ENCODE measurements around the gene CD86. TPM values are rescaled to one million over a fixed set of nuclear protein-coding genes. Genes with fewer than 3 reads are reported as not detected.

CD86 gene
- total RNA-seq, 1 experiment from 2014 or later, result not detected

GRCh38 chr3:122021811-122022401, 33.3 kb upstream of the CD86 start, which contains the start of gene ILDR1:
Gene ILDR1, minus strand, starts transcription at chr3:122022247. Its CDS starts 170 bp downstream, at chr3:122022077.
- TF ChIP-seq EGR1 (IDR thresholded peaks at IDR 0.05; ENCODE audit: low read depth) (peak; percentile 88), MAX (IDR thresholded peaks at IDR 0.05) (peak; percentile 61), EZH2phosphoT487 (IDR thresholded peaks at IDR 0.05; ENCODE audit: borderline replicate concordance) (no peak), ZFX (IDR thresholded peaks at IDR 0.05) (peak; percentile 41), POLR2AphosphoS5 (IDR thresholded peaks at IDR 0.05; ENCODE audit: low read depth, low read length) (peak; percentile 73), SP1 (IDR thresholded peaks at IDR 0.05; ENCODE audit: low read depth) (0 out of 2 replicates have a peak, but pooled peaks have one; percentile 15), TCF7L2 (IDR thresholded peaks at IDR 0.05; ENCODE audit: borderline replicate concordance, extremely low read depth, insufficient read depth, insufficient read length) (no peak), EZH2 (IDR thresholded peaks at IDR 0.05) (no peak), JUND (IDR thresholded peaks at IDR 0.05) (no peak)
- ATAC-seq (peak; percentile 98), DNase-seq (ENCODE audit: low read depth, low spot score) (peak; percentile 26)
- Histone ChIP-seq H3K4me3 (replicated peaks in 1 of 2; ENCODE audit: low read depth in 1 of 2, low read length in 2 of 2) (peak within 1 kb of the TSS; percentile 58 to 68), H3K4me1 (ENCODE audit: control insufficient read depth in 1 of 2, insufficient read depth in 2 of 2, low read length in 2 of 2) (peaks cover 0 to 14% of the 10 kb centered on the region in 2 experiments; a peak in 2 of 4 replicates), H3K36me3 (ENCODE audit: control insufficient read depth in 1 of 2, insufficient read depth in 2 of 2, low read length in 2 of 2) (no peaks in the 10 kb centered on the region), H3K4me2 (ENCODE audit: low read length) (peak within 1 kb of the TSS; percentile 95), H3K9me2 (ENCODE audit: insufficient read depth) (no peaks in the 10 kb centered on the region), H2AFZ (ENCODE audit: low read depth, low read length, poor library complexity, severe bottlenecking) (peak within 1 kb of the TSS; percentile 98), H3K79me2 (ENCODE audit: insufficient read depth, low read length) (no peaks in the 10 kb centered on the region), H3K9me3 (ENCODE audit: control insufficient read depth in 1 of 2, insufficient read depth in 1 of 2, low read depth in 1 of 2, low read length in 2 of 2) (no peaks in the 10 kb centered on the region), H3K27me3 (ENCODE audit: insufficient read depth, low read length) (no peaks in the 10 kb centered on the region), H4K20me1 (ENCODE audit: insufficient read depth) (no peaks in the 10 kb centered on the region), H3K27ac (ENCODE audit: low read depth, low read length) (peak within 1 kb of the TSS; percentile 46; the same call in 1 of the 2 replicates), H3K9ac (ENCODE audit: low read length) (peak within 1 kb of the TSS; percentile 49)
- intact Hi-C loops (cut with micrococcal nuclease), result no loop called here
- ChIA-PET RAD21 (ENCODE audit: low non-redundant PET in 1 of 2, low total read pairs in 2 of 2, uncharacterized antibody in 2 of 2, unreplicated experiment in 2 of 2) (no interaction called here), POLR2A (interaction anchor here (1.1 kb wide), 1 partner anchor 9 kb away, joined by 3 read pairs; no protein-coding TSS in a partner anchor), CTCF (no interaction called here)
- BruUV-seq (replicated peaks), result no TSS peak

DNA sequence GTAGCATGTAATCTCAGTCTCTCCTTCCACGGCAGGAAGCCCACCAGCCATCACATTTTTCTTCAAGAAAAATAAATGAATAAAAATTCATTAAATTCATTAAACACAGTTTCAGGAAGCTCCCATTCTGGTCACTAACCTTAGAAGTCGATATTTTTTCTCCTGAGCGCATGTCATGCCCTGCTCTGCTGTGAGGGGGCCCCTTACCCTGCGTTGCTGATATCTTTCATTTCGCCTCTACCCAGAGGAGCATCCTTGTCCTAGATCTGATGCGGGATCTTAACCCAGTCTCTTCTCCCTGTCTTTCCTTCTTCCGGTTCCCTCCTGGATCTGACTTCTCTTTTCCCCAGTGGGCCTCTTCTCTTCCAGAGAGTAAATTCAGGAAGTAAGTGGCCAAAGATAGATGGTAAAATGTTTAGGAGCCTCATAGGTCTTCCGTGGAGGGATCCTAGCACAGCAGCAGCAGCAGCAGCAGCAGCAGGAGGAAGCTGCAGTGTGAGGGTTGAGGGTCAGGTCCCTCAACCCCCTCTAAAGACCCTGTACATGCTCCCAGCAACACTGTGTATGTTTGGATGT, 31.7 kb upstream of the CD86 start:
- CTCF ChIA-PET, result interaction anchor here (0.5 kb wide), 1 partner anchor 236 kb away, joined by 3 read pairs; no protein-coding TSS in a partner anchor
- H2AFZ ChIP-seq (ENCODE audit: low read depth, low read length, poor library complexity, severe bottlenecking), result peak overlapping the region; percentile 69
- H3K9me3 ChIP-seq (ENCODE audit: control insufficient read depth in 1 of 2, insufficient read depth in 1 of 2, low read depth in 1 of 2, low read length in 2 of 2), result no peaks in the 10 kb centered on the region
- ATAC-seq (no peak), DNase-seq (ENCODE audit: low read depth, low spot score) (no peak)
- TF ChIP-seq ZFX (IDR thresholded peaks at IDR 0.05), result no peak
- TF ChIP-seq CTCF (IDR thresholded peaks at IDR 0.05 in 2 of 3, conservative IDR thresholded peaks at IDR 0.05 in 1 of 3; ENCODE audit: borderline replicate concordance in 1 of 3, insufficient read depth in 1 of 3, low read depth in 2 of 3, low read length in 2 of 3), result no peak
- no peaks in the 10 kb centered on the region for H3K27me3 ChIP-seq (ENCODE audit: insufficient read depth, low read length)
- intact Hi-C loops (cut with micrococcal nuclease), result no loop called here
- H3K4me1 ChIP-seq (ENCODE audit: control insufficient read depth in 1 of 2, insufficient read depth in 2 of 2, low read length in 2 of 2), result peaks cover 0 to 14% of the 10 kb centered on the region in 2 experiments; a peak in 2 of 4 replicates
- no peaks in the 10 kb centered on the region for H3K36me3 ChIP-seq (ENCODE audit: control insufficient read depth in 1 of 2, insufficient read depth in 2 of 2, low read length in 2 of 2)
- RAD21 ChIA-PET (ENCODE audit: low non-redundant PET in 1 of 2, low total read pairs in 2 of 2, uncharacterized antibody in 2 of 2, unreplicated experiment in 2 of 2), result no interaction called here
- no peak overlapping the region for H3K9ac ChIP-seq (ENCODE audit: low read length)
- H4K20me1 ChIP-seq (ENCODE audit: insufficient read depth), result no peaks in the 10 kb centered on the region
- no peak overlapping the region for H3K27ac ChIP-seq (ENCODE audit: low read depth, low read length)
- H3K4me3 ChIP-seq (replicated peaks in 1 of 2; ENCODE audit: low read depth in 1 of 2, low read length in 2 of 2), result no peak overlapping the region
- H3K4me2 ChIP-seq (ENCODE audit: low read length), result peak overlapping the region; percentile 95; the same call in 1 of the 2 replicates
- POLR2A ChIA-PET, result no interaction called here
- no peaks in the 10 kb centered on the region for H3K79me2 ChIP-seq (ENCODE audit: insufficient read depth, low read length)
- H3K9me2 ChIP-seq (ENCODE audit: insufficient read depth), result no peaks in the 10 kb centered on the region
- BruUV-seq (replicated peaks), result no TSS peak

Data from HCT116 (cell line).